GM19238 (cell line): ENCODE results near the gene IFT122.
"Not testable (repeated sequence)": the region's sequence is repeated elsewhere in the genome, so short reads cannot be mapped to it uniquely, and the experiment has no call there.

Experiments used
- DNase-seq: peaks from one replicate; pipeline ENCODE4 v3.0.0; 2011; ENCODE audit warnings: low spot score; ENCODE audit not compliant: insufficient read length

IFT122 gene

GRCh38 chr3:129469026-129469425 is 29.0 kb downstream of the IFT122 start:
- DNase-seq, result no peak

- no peak for DNase-seq
These were observed 30.8 kb downstream of the IFT122 start for GRCh38 chr3:129470861-129471260.

GRCh38 chr3:129473067-129473768 is 33.2 kb downstream of the IFT122 start:
- no peak for DNase-seq

GRCh38 chr3:129473769-129474152 is 33.7 kb downstream of the IFT122 start:
- DNase-seq, result no peak

- no peak for DNase-seq
These were observed 35.2 kb downstream of the IFT122 start for GRCh38 chr3:129474984-129475804.

GRCh38 chr3:129475863-129476262 is 35.8 kb downstream of the IFT122 start:
- no peak for DNase-seq

GRCh38 chr3:129476586-129476985 is 36.6 kb downstream of the IFT122 start:
- no peak for DNase-seq

GRCh38 chr3:129481225-129481765 is 41.3 kb downstream of the IFT122 start:
- not testable (repeated sequence) for DNase-seq

- DNase-seq, result no peak
These were observed 41.8 kb downstream of the IFT122 start for GRCh38 chr3:129481766-129482332.

- DNase-seq, result no peak
These were observed 42.7 kb downstream of the IFT122 start for GRCh38 chr3:129482721-129483120.

- no peak for DNase-seq
These were observed 43.8 kb downstream of the IFT122 start for GRCh38 chr3:129483870-129484269.

- DNase-seq, result not testable (repeated sequence)
These were observed 45.1 kb downstream of the IFT122 start for GRCh38 chr3:129485146-129485545.

GRCh38 chr3:129485721-129486663 is 46.0 kb downstream of the IFT122 start:
- DNase-seq, result no peak

- DNase-seq, result no peak
These were observed 46.6 kb downstream of the IFT122 start for GRCh38 chr3:129486664-129487035.

GRCh38 chr3:129487183-129487867 is 47.3 kb downstream of the IFT122 start:
- DNase-seq, result no peak

- DNase-seq, result not testable (repeated sequence)
These were observed 47.9 kb downstream of the IFT122 start for GRCh38 chr3:129487868-129488335.

GRCh38 chr3:129489258-129489657 is 49.2 kb downstream of the IFT122 start:
- not testable (repeated sequence) for DNase-seq

- peak; percentile 78 for DNase-seq
These were observed 50.2 kb downstream of the IFT122 start for GRCh38 chr3:129490273-129490675.

GRCh38 chr3:129491077-129491476 is 51.1 kb downstream of the IFT122 start:
- not testable (repeated sequence) for DNase-seq

GRCh38 chr3:129491794-129492193 is 51.8 kb downstream of the IFT122 start:
- DNase-seq, result no peak
